Mesodermal cell (in vitro differentiated cells): ENCODE data around the gene CRACR2A.

ENCODE experiments used
- H3K27ac ChIP-seq: 2 replicates; pipeline ENCODE4 v1.7.0; 2013; ENCODE audit warnings: mild to moderate bottlenecking, low read depth, low read length, moderate library complexity; ENCODE audit not compliant: severe bottlenecking
- H3K36me3 ChIP-seq: 2 replicates; pipeline ENCODE4 v1.7.1; 2013; ENCODE audit warnings: mild to moderate bottlenecking, low read length, moderate library complexity; ENCODE audit not compliant: control insufficient read depth, insufficient read depth
- H3K4me1 ChIP-seq: one replicate; pipeline ENCODE4 v1.7.1; 2013; ENCODE audit warnings: mild to moderate bottlenecking, low read length; ENCODE audit not compliant: insufficient read depth, control insufficient read depth, poor library complexity, severe bottlenecking
- H3K4me3 ChIP-seq: 2 replicates; pipeline ENCODE4 v1.7.0; 2013; ENCODE audit warnings: low read length, control low read depth, mild to moderate bottlenecking; ENCODE audit not compliant: insufficient read depth, poor library complexity, severe bottlenecking; ENCODE audit errors: extremely low read depth
- H3K9me3 ChIP-seq: 2 replicates; pipeline ENCODE4 v1.7.1; 2013; ENCODE audit warnings: mild to moderate bottlenecking, low read length, moderate library complexity; ENCODE audit not compliant: control insufficient read depth
- WGBS, 2 experiments: methylation state at CpG; one replicate each; pipeline ENCODE4 v1.1.5; 2013; ENCODE audit warnings: missing lambda C conversion rate in 2 of 2; ENCODE audit not compliant: insufficient coverage in 2 of 2; 5-methylcytosine and 5-hydroxymethylcytosine counted together

CRACR2A gene

GRCh38 chr12:3593906-3594483, 158.9 kb downstream of the CRACR2A start:
- Histone ChIP-seq H3K4me1 (peaks cover 12% of the 10 kb centered on the region), H3K27ac (no peak overlapping the region), H3K4me3 (no peak overlapping the region), H3K36me3 (no peaks in the 10 kb centered on the region), H3K9me3 (no peaks in the 10 kb centered on the region)
- 95 to 98% methylated on average over 4 to 7 of the region's 9 CpGs for WGBS, 2 experiments

GRCh38 chr12:3592856-3593625, 159.9 kb downstream of the CRACR2A start:
- WGBS, 2 experiments = 93 to 94% methylated on average over 24 to 26 of the region's 30 CpGs
- Histone ChIP-seq H3K4me1 (peaks cover 6% of the 10 kb centered on the region), H3K36me3 (no peaks in the 10 kb centered on the region), H3K9me3 (no peaks in the 10 kb centered on the region), H3K4me3 (no peak overlapping the region), H3K27ac (no peak overlapping the region)

GRCh38 chr12:3589745-3590144, 163.2 kb downstream of the CRACR2A start:
- Histone ChIP-seq H3K9me3 (no peaks in the 10 kb centered on the region), H3K27ac (no peak overlapping the region), H3K4me3 (no peak overlapping the region), H3K4me1 (no peaks in the 10 kb centered on the region), H3K36me3 (no peaks in the 10 kb centered on the region)
- 80 to 90% methylated on average over 1 to 2 of the region's 3 CpGs for WGBS, 2 experiments

GRCh38 chr12:3587402-3588013, 165.4 kb downstream of the CRACR2A start:
- Histone ChIP-seq H3K9me3 (no peaks in the 10 kb centered on the region), H3K4me1 (no peaks in the 10 kb centered on the region), H3K36me3 (no peaks in the 10 kb centered on the region), H3K4me3 (no peak overlapping the region), H3K27ac (no peak overlapping the region)
- 60 to 67% methylated on average over 1 to 4 of the region's 9 CpGs for WGBS, 2 experiments

- H3K36me3 ChIP-seq = no peaks in the 10 kb centered on the region
- no peaks in the 10 kb centered on the region for H3K4me1 ChIP-seq
- H3K4me3 ChIP-seq = no peak overlapping the region
- H3K9me3 ChIP-seq = no peaks in the 10 kb centered on the region
- H3K27ac ChIP-seq = no peak overlapping the region
- WGBS, 2 experiments = 83 to 100% methylated on average over 4 to 8 of the region's 8 CpGs
Measured at GRCh38 chr12:3583656-3584334, 169.1 kb downstream of the CRACR2A start.

- H3K4me1 ChIP-seq = no peaks in the 10 kb centered on the region
Measured at GRCh38 chr12:3580094-3580749, 172.7 kb downstream of the CRACR2A start.

GRCh38 chr12:3579446-3580093, 173.3 kb downstream of the CRACR2A start:
- no peak overlapping the region for H3K27ac ChIP-seq
- H3K36me3 ChIP-seq = no peaks in the 10 kb centered on the region
- WGBS, 2 experiments = 89% methylated on average over 12 of the region's 15 CpGs
- no peaks in the 10 kb centered on the region for H3K4me1 ChIP-seq
- no peaks in the 10 kb centered on the region for H3K9me3 ChIP-seq
- no peak overlapping the region for H3K4me3 ChIP-seq

More at GRCh38 chr12:3580094-3580749, 172.7 kb downstream of the CRACR2A start:
- Histone ChIP-seq H3K4me3 (no peak overlapping the region), H3K9me3 (no peaks in the 10 kb centered on the region), H3K36me3 (no peaks in the 10 kb centered on the region), H3K27ac (no peak overlapping the region)
- 85 to 86% methylated on average over 6 to 13 of the region's 13 CpGs for WGBS, 2 experiments

GRCh38 chr12:3578557-3578956, 174.4 kb downstream of the CRACR2A start:
- 86 to 98% methylated on average over 5 of the region's 5 CpGs for WGBS, 2 experiments
- Histone ChIP-seq H3K4me1 (no peaks in the 10 kb centered on the region), H3K27ac (no peak overlapping the region), H3K4me3 (no peak overlapping the region), H3K9me3 (no peaks in the 10 kb centered on the region), H3K36me3 (no peaks in the 10 kb centered on the region)

GRCh38 chr12:3576891-3577290, 176.0 kb downstream of the CRACR2A start:
- Histone ChIP-seq H3K4me1 (no peaks in the 10 kb centered on the region), H3K36me3 (no peaks in the 10 kb centered on the region), H3K9me3 (no peaks in the 10 kb centered on the region), H3K4me3 (no peak overlapping the region), H3K27ac (no peak overlapping the region)
- 90 to 94% methylated on average over 9 of the region's 9 CpGs for WGBS, 2 experiments

GRCh38 chr12:3574986-3575385, 177.9 kb downstream of the CRACR2A start:
- Histone ChIP-seq H3K36me3 (no peaks in the 10 kb centered on the region), H3K27ac (no peak overlapping the region), H3K9me3 (no peaks in the 10 kb centered on the region), H3K4me1 (no peaks in the 10 kb centered on the region), H3K4me3 (no peak overlapping the region)
- WGBS, 2 experiments = 75% methylated on average over 2 of the region's 7 CpGs; no CpG with 5 or more reads in 1 of the 2 experiments
